Measurements from ENCODE around the gene ADPRHL1.
A peak's percentile ranks its signal among the peaks of the same experiment; 100 is the strongest.

GRCh38 chr13:113457510-113457909 lies 4.2 kb upstream of the ADPRHL1 start:
- TF ChIP-seq EZH2 (IDR thresholded peaks at IDR 0.05; ENCODE audit: borderline replicate concordance, low read depth, low read length, poor library complexity, severe bottlenecking): no peak
- peak; percentile 43; the same call in 1 of the 2 replicates for TF ChIP-seq CTCF (conservative IDR thresholded peaks at IDR 0.05; ENCODE audit: low read depth, low read length)
